Suppressor macrophage treated with lipopolysaccharide for 4 hours (primary cell): Measurements from ENCODE around the gene ZNG1A.
"Not testable (repeated sequence)": the region's sequence is repeated elsewhere in the genome, so short reads cannot be mapped to it uniquely, and the experiment has no call there.

Experiments
- DNase-seq: peaks from one replicate; pipeline ENCODE4 v3.0.0-alpha.2; 2020

Gene ZNG1A

GRCh38 chr9:178970-179383, at the start of gene ZNG1A:
ZNG1A (minus strand) TSS chr9:179056; CDS start chr9:178969, 87 bp downstream.
- peak; percentile 39 for DNase-seq

DNA sequence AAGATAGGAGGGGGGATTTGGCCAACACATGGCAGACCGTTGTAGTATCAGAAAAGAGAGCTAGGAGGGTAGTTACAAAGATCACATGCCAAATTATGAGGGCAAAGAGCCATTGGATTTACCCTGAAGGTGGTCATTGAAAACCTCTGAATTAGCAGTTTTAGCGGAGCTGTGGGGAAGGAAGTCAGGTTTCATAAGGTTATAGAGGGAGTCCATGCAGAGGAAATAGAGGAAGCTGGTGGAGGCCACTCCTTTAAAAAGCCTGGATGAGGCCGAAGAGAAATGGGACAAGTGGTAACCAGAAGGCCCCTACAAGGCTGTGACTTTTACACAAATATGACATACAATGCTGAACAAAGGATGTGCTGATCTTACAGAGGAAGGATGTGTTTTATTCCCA, 49.0 kb upstream of the ZNG1A start:
- DNase-seq: peak; percentile 61

- no peak for DNase-seq
These were observed 46.0 kb upstream of the ZNG1A start for GRCh38 chr9:224582-225520.

GRCh38 chr9:224026-224425, 45.2 kb upstream of the ZNG1A start:
- DNase-seq: no peak

DNA sequence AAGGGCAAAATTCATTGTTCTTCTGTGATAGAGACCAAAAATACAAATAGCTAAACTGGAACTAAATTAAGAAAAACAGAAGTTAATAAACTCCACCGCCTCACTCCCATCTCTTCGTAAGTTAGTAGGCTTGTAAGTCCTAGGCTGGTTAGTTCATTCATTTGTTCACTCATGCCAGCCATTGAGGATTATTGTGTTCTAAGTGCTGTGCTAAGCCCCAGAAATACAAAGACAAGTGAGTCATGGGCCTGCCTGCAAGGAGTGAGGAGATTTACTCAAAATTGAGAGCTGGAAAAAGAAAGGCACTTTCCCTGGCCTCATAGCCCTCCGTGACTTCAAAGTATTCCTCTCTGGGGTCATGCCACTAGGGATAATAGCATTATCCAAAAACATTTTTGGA, 44.3 kb upstream of the ZNG1A start:
- DNase-seq: peak; percentile 56

DNA sequence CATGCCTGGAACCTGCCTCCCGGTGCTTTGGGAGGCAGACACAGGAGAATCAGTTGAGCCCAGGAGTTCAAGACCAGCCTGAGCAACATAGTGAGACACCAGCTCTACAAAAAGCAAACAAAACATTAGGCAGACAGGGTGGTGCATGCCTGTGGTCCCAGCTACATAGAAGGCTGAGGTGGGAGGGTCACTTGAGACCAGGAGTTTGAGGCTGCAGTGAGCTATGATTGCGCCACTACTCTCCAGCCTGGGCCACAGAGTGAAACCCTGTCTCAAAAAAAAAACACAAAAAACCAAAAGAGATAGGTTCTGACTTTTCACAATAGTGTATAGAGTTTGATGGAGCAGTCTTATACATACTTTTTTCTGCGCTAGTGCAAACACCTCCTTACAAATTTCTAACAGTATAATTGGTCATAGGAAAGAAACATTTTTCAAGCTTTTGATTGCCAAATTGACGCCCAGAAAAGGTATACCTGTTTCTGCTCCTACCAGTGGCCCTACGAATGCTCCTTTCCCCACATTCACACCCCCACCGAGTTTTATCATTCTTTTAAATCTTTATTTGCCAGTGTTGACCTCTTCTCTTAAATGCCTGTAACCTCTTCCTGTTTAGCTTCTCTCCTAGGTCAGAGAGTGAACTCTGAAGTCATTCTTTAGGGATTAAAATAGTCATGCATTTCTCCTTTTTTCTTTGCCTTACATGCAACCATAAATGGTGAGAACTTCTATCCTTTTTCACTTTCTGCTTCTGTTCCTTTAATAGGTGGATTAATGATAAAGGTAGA, 43.3 kb upstream of the ZNG1A start:
- peak; percentile 68 for DNase-seq

DNA sequence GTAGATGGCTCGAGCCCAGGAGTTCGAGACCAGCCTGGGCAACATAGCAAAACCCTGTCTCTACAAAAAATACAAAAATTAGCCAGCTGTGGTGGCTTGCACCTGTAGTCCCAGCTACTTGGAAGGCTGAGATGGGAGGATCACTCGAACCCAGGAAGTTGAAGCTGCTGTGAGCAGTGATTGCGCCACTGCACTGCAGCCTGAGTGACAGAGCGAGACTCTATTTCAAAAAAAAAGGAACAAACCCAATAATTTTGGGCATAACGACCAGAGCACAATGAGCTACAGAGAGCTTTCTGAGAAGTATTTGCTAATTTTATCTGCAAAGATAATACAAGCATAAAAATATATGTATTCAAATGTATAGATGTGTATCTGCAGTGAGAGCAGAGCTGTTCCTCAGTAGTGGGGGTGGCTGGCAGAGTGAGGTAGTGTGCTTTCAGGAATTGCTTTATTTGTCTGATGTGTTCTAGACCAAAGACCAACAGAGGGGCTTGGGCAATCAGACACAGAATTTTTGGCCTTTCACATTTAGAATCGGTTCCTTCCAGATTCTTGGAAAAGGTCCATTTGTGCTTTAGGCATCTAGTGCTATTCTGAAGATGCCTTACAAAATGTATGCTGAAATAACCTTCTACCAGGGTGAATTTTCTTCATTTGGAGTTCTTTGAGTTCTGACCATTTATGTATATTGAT, 41.0 kb upstream of the ZNG1A start:
- DNase-seq: peak; percentile 64

GRCh38 chr9:219036-219435, 40.2 kb upstream of the ZNG1A start:
- DNase-seq: not testable (repeated sequence)

- DNase-seq: no peak
These were observed 39.1 kb upstream of the ZNG1A start for GRCh38 chr9:217950-218349.

GRCh38 chr9:216866-217265, 38.0 kb upstream of the ZNG1A start:
- peak; percentile 39 for DNase-seq

GRCh38 chr9:215631-216155, 36.8 kb upstream of the ZNG1A start:
- no peak for DNase-seq

DNA sequence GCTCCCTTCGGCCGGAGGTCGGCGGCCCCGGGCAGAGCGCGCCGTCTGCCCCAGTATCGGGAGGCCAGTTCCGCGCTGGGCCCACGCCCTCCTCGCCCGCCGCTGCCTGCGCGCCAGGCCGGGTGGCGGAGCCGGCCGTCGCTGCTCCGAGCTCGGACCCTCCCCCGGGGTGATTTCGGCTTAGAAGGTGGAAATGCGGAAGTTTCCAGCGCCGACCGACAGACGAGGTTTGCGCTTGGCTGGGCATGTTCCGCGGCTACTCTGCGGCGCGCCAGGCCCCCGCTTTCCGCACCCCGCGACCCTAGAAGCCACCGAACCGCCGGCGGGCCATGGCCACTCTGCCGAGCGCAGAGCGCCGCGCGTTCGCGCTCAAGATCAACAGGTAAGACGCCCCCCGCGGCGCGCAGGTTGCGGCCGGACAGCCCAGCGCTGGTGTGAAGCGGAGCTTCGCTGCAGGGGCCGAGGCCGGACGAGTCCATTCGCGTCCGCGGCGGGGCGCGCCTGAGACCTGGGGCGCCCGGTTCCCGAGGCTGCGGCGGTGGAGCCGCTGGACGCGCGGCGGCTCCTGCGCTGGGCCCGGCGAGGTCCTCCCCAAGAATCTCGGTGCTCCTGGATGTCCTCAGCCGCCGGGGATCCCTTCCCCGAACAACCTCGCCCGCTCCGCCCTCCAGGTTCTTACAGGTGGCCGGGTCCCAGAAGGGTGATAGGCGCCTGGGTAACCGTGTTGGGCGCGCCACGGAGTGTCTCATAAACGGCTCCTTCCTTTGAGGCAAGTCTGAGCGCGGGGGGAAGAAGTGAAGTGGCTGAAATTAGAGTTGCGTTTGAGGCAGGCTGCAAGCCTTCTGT, 36.0 kb upstream of the ZNG1A start, which contains the start of gene DOCK8:
Gene DOCK8, plus strand, starts transcription at position 218 of the 846 bp plus-strand sequence. Its CDS starts 112 bp downstream, at position 330.
- DNase-seq: peak; percentile 91

DNA sequence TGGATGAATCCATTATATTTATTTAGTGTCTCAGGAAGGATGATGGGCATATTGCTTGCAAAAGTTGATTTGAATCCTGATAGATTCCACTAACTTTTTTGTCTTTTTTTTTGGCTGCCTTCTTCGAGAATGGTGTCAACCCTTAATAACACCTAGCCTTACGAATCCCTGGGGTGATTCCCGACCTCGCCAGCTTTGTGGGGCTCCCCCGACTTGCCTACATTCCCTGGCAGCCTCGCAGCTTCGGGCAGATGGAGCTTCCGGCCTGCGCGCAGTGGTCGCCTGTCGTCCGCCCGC, 35.4 kb upstream of the ZNG1A start:
- no peak for DNase-seq

DNA sequence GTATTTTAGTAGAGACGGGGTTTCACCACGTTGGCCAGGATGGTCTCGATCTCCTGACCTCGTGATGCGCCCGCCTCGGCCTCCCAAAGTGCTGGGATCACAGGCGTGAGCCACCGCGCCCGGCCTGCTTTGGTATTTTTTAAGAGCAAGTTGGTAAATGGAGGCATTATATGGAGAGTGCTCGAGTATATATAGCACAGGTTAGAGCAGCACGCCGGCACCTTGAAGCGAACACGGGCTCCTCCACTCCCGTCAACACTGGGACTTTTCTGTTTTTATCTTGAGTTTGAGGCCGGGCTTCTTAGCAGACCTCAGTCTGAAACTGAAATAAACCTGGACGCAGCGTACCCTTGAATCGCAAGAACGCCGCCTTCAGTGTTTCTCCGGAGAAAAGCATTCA, 35.0 kb upstream of the ZNG1A start:
- not testable (repeated sequence) for DNase-seq

DNA sequence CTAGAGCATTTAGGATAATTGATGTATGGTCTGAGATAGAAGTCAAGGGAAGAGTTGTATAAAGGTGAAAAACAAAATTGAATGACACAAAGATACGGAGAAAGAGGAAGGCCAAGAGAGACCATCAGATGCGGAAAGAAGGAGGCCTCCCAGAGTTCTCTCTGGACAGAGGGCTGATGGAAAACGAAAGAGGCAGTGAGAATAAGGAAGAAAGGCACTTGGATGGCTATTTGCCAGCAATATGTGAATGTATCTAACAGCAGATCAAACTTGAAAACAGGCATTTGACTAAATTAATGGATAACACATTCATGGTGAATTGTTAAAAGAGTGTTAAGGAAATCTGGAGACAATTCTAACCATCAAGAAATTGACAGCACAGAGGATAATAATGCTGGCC, 33.4 kb upstream of the ZNG1A start:
- DNase-seq: peak; percentile 92

GRCh38 chr9:211557-211956, 32.7 kb upstream of the ZNG1A start:
- DNase-seq: peak; percentile 74

DNA sequence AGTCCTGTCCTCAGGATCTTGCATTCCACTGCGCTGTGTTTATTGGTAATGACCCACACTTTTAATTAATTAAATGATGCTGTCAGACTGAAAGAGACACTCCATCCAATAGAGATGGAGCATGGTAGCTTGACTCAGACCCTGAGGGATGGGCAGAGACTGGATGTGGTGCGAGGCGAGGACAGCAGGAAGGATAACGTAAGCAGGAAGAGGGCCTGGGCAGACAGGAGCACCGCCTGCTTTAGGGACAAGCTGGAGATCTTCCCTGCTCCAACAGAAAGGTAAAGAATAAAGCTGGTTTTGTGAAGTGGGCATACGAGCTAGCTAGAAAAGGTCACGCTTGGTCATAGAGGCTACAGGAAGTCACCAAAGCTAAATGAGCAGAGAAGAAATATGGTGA, 32.2 kb upstream of the ZNG1A start:
- DNase-seq: no peak

- peak; percentile 79 for DNase-seq
These were observed 30.4 kb upstream of the ZNG1A start for GRCh38 chr9:209143-209758.

GRCh38 chr9:206481-206880, 27.6 kb upstream of the ZNG1A start:
- peak; percentile 51 for DNase-seq

DNA sequence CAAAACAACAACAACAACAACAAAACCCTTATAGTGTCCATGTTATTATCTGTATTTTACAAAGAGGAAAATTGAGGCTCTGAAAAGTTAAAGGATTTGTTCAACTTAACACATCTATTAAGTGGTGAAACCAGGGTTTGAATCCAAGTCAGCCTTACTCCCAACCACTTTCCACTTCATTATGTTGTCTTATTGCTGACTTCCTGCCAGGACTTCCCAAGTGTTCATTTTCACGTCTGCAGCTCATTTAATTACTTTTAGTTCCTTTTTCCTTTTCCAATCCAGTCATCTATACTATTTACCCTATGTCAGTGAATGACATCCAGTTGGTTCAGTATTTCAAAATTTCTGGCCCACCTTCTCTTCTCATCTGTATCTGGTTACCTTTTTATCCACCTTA, 20.7 kb upstream of the ZNG1A start:
- not testable (repeated sequence) for DNase-seq

GRCh38 chr9:178140-178825, 573 bp downstream of the ZNG1A start:
- DNase-seq: not testable (repeated sequence)
